ENCODE measurements around the gene EIF4E1B. TPM values are rescaled to one million over a fixed set of nuclear protein-coding genes. Genes with fewer than 3 reads are reported as not detected.

EIF4E1B gene
- polyA plus RNA-seq, 1 donor from 2014 or later, result 0.82 TPM

DNA sequence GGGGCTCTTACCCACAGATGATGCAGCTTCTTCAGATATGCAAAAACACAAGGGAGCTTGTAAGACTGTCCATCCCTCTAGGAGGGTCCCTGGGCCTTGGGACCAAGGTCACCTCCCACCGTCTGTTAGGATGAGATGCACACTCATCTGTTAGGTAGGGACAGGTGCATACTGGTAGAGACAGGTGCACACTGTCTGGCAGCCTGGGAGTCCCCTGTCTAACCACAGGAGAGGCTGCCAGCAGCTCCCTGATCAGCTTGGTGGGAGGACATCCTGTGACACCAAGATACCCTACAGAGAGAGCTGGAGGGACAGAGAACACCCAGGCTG, 30.0 kb downstream of the EIF4E1B start:
- Histone ChIP-seq H3K27ac (ENCODE audit: low read length) (no peak overlapping the region), H3K4me2 (ENCODE audit: low read length) (no peak overlapping the region), H3K9ac (ENCODE audit: low read length) (peak overlapping the region; percentile 36), H2AFZ (ENCODE audit: low read depth, low read length) (no peak overlapping the region), H3K4me3 (ENCODE audit: low read length) (no peak overlapping the region), H4K20me1 (ENCODE audit: insufficient read depth) (no peaks in the 10 kb centered on the region), H3K9me2 (ENCODE audit: insufficient read depth, low read length) (no peaks in the 10 kb centered on the region), H3F3A (ENCODE audit: insufficient read depth, low read length, poor library complexity, severe bottlenecking) (no peaks in the 10 kb centered on the region), H3K79me2 (replicated peaks; ENCODE audit: insufficient read depth, low read length) (no peaks in the 10 kb centered on the region), H3K36me3 (ENCODE audit: insufficient read depth, low read length) (no peaks in the 10 kb centered on the region), H3K9me3 (ENCODE audit: low read length) (no peaks in the 10 kb centered on the region), H3K27me3 (ENCODE audit: insufficient read depth, low read depth, low read length) (no peaks in the 10 kb centered on the region)
- TF ChIP-seq MXI1 (conservative IDR thresholded peaks at IDR 0.05; ENCODE audit: poor library complexity, severe bottlenecking), result no peak
- TF ChIP-seq, protein P1, sequence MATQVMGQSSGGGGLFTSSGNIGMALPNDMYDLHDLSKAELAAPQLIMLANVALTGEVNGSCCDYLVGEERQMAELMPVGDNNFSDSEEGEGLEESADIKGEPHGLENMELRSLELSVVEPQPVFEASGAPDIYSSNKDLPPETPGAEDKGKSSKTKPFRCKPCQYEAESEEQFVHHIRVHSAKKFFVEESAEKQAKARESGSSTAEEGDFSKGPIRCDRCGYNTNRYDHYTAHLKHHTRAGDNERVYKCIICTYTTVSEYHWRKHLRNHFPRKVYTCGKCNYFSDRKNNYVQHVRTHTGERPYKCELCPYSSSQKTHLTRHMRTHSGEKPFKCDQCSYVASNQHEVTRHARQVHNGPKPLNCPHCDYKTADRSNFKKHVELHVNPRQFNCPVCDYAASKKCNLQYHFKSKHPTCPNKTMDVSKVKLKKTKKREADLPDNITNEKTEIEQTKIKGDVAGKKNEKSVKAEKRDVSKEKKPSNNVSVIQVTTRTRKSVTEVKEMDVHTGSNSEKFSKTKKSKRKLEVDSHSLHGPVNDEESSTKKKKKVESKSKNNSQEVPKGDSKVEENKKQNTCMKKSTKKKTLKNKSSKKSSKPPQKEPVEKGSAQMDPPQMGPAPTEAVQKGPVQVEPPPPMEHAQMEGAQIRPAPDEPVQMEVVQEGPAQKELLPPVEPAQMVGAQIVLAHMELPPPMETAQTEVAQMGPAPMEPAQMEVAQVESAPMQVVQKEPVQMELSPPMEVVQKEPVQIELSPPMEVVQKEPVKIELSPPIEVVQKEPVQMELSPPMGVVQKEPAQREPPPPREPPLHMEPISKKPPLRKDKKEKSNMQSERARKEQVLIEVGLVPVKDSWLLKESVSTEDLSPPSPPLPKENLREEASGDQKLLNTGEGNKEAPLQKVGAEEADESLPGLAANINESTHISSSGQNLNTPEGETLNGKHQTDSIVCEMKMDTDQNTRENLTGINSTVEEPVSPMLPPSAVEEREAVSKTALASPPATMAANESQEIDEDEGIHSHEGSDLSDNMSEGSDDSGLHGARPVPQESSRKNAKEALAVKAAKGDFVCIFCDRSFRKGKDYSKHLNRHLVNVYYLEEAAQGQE (IDR thresholded peaks at IDR 0.05; ENCODE audit: borderline replicate concordance), result no peak
- TF ChIP-seq POLR2AphosphoS5 (IDR thresholded peaks at IDR 0.05), result no peak
- TF ChIP-seq SMC3 (conservative IDR thresholded peaks at IDR 0.05; ENCODE audit: poor library complexity), result no peak
- TF ChIP-seq CTCF (IDR thresholded peaks at IDR 0.05; ENCODE audit: poor library complexity, severe bottlenecking), result no peak
- TF ChIP-seq RAD21 (conservative IDR thresholded peaks at IDR 0.05), result no peak
- TF ChIP-seq EZH2 (IDR thresholded peaks at IDR 0.05; ENCODE audit: borderline replicate concordance, insufficient read depth, low read length, poor library complexity, severe bottlenecking), result no peak
- TF ChIP-seq TAF1 (IDR thresholded peaks at IDR 0.05; ENCODE audit: low read depth), result no peak
- TF ChIP-seq EP300 (conservative IDR thresholded peaks at IDR 0.05; ENCODE audit: poor library complexity, severe bottlenecking), result no peak

DNA sequence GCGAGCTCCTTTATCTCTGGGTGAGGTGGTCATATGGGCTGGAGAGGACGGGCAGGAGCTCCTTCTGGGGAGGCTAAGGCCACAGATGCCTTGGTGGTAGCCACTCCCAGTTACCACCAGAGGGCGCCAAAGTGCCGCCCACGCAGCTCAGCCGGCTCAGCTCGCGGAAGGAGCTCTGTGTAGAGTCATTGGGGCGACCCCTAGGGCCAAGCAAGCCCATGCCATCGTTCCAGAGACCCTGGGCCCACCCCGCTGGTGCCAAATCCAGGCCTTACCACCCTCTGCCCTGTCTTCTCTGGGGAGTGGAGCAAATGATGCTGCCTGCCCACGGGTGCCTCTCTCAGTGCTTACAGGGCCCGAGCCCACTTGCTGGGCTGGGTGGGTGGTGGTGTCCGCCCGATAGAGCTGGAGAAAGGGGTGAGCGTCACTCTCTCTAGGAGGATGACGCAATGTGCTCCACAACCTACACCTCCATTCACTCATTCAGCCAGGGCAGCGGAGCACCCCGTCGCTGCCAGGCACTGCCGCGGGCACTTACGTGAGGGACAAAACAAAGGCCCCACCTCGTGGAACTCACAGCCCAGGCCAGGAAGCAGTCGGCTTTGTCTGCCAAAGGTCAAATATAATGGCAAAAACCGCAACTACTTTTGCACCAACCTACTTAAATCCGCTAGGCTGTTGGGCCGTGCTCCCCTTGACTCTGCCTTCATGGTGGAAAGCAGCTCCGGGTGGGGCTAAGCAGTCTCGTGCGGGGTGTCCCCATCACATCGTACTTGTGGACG, 30.6 kb downstream of the EIF4E1B start:
- Histone ChIP-seq H2AFZ (ENCODE audit: low read depth, low read length) (no peak overlapping the region), H3K9ac (ENCODE audit: low read length) (peak overlapping the region; percentile 36), H3K27ac (ENCODE audit: low read length) (no peak overlapping the region), H3K4me3 (ENCODE audit: low read length) (no peak overlapping the region), H3K27me3 (ENCODE audit: insufficient read depth, low read depth, low read length) (no peaks in the 10 kb centered on the region), H3K79me2 (replicated peaks; ENCODE audit: insufficient read depth, low read length) (no peaks in the 10 kb centered on the region), H3K9me2 (ENCODE audit: insufficient read depth, low read length) (no peaks in the 10 kb centered on the region), H3F3A (ENCODE audit: insufficient read depth, low read length, poor library complexity, severe bottlenecking) (no peaks in the 10 kb centered on the region), H3K36me3 (ENCODE audit: insufficient read depth, low read length) (no peaks in the 10 kb centered on the region), H4K20me1 (ENCODE audit: insufficient read depth) (no peaks in the 10 kb centered on the region), H3K4me2 (ENCODE audit: low read length) (no peak overlapping the region), H3K9me3 (ENCODE audit: low read length) (no peaks in the 10 kb centered on the region)
- TF ChIP-seq SMC3 (conservative IDR thresholded peaks at IDR 0.05; ENCODE audit: poor library complexity) (peak; percentile 100), MXI1 (conservative IDR thresholded peaks at IDR 0.05; ENCODE audit: poor library complexity, severe bottlenecking) (peak; percentile 33), POLR2AphosphoS5 (IDR thresholded peaks at IDR 0.05) (no peak), RAD21 (conservative IDR thresholded peaks at IDR 0.05) (peak; percentile 99), CTCF (IDR thresholded peaks at IDR 0.05; ENCODE audit: poor library complexity, severe bottlenecking) (peak; percentile 99)

All from neural cell (in vitro differentiated cells).